ENCODE measurements around the gene STK4.

Gene STK4

GRCh38 chr20:45064812-45065211 is 98.5 kb downstream of the STK4 start:
- peaks cover 11 to 15% of the 10 kb centered on the region in 2 experiments for H3K4me1 ChIP-seq (ENCODE audit: control insufficient read depth in 1 of 2, insufficient read depth in 1 of 2, low read depth in 1 of 2, low read length in 1 of 2)
- no peak overlapping the region for H3K4me3 ChIP-seq (ENCODE audit: low read depth in 1 of 2, low read length in 1 of 2)
- H3K36me3 ChIP-seq, result peaks cover 50% of the 10 kb centered on the region
- H3K9me3 ChIP-seq, result no peaks in the 10 kb centered on the region
- no peaks in the 10 kb centered on the region for H3K27me3 ChIP-seq
- TF ChIP-seq CTCF (IDR thresholded peaks at IDR 0.05), result no peak
- peak overlapping the region; percentile 38 for H3K27ac ChIP-seq

GRCh38 chr20:45066372-45066771 is 100.1 kb downstream of the STK4 start:
- Histone ChIP-seq H3K4me3 (ENCODE audit: low read depth in 1 of 2, low read length in 1 of 2) (no peak overlapping the region), H3K36me3 (peaks cover 45% of the 10 kb centered on the region), H3K27me3 (no peaks in the 10 kb centered on the region), H3K4me1 (ENCODE audit: control insufficient read depth in 1 of 2, insufficient read depth in 1 of 2, low read depth in 1 of 2, low read length in 1 of 2) (peaks cover 11 to 15% of the 10 kb centered on the region in 2 experiments), H3K9me3 (no peaks in the 10 kb centered on the region), H3K27ac (no peak overlapping the region)
- no peak for TF ChIP-seq CTCF (IDR thresholded peaks at IDR 0.05)

GRCh38 chr20:45067087-45067486 is 100.8 kb downstream of the STK4 start:
- Histone ChIP-seq H3K27me3 (no peaks in the 10 kb centered on the region), H3K27ac (peak overlapping the region; percentile 16), H3K4me3 (ENCODE audit: low read depth in 1 of 2, low read length in 1 of 2) (no peak overlapping the region), H3K9me3 (no peaks in the 10 kb centered on the region), H3K36me3 (peaks cover 42% of the 10 kb centered on the region), H3K4me1 (ENCODE audit: control insufficient read depth in 1 of 2, insufficient read depth in 1 of 2, low read depth in 1 of 2, low read length in 1 of 2) (peaks cover 14 to 20% of the 10 kb centered on the region in 2 experiments)
- TF ChIP-seq CTCF (IDR thresholded peaks at IDR 0.05), result no peak

- TF ChIP-seq CTCF (IDR thresholded peaks at IDR 0.05), result no peak
- H3K27ac ChIP-seq, result peak overlapping the region; percentile 16
- no peak overlapping the region for H3K4me3 ChIP-seq (ENCODE audit: low read depth in 1 of 2, low read length in 1 of 2)
- H3K36me3 ChIP-seq, result peaks cover 42% of the 10 kb centered on the region
- no peaks in the 10 kb centered on the region for H3K27me3 ChIP-seq
- peaks cover 14 to 20% of the 10 kb centered on the region in 2 experiments for H3K4me1 ChIP-seq (ENCODE audit: control insufficient read depth in 1 of 2, insufficient read depth in 1 of 2, low read depth in 1 of 2, low read length in 1 of 2)
- no peaks in the 10 kb centered on the region for H3K9me3 ChIP-seq
Measured at GRCh38 chr20:45067558-45067957, 101.2 kb downstream of the STK4 start.

GRCh38 chr20:45069261-45069660 is 102.9 kb downstream of the STK4 start:
- peaks cover 14 to 20% of the 10 kb centered on the region in 2 experiments for H3K4me1 ChIP-seq (ENCODE audit: control insufficient read depth in 1 of 2, insufficient read depth in 1 of 2, low read depth in 1 of 2, low read length in 1 of 2)
- TF ChIP-seq CTCF (IDR thresholded peaks at IDR 0.05), result no peak
- H3K27me3 ChIP-seq, result no peaks in the 10 kb centered on the region
- peaks cover 55% of the 10 kb centered on the region for H3K36me3 ChIP-seq
- no peaks in the 10 kb centered on the region for H3K9me3 ChIP-seq
- no peak overlapping the region for H3K27ac ChIP-seq
- H3K4me3 ChIP-seq (ENCODE audit: low read depth in 1 of 2, low read length in 1 of 2), result no peak overlapping the region

Measured in neutrophil (primary cell).